NCI-H226 (cell line): ENCODE measurements around the gene COMMD7.
"Not testable (repeated sequence)": the region's sequence is repeated elsewhere in the genome, so short reads cannot be mapped to it uniquely, and the experiment has no call there.

Source experiments
- DNase-seq: peaks from one replicate; pipeline ENCODE4 v3.0.0-alpha.2; 2015

The COMMD7 gene

DNA sequence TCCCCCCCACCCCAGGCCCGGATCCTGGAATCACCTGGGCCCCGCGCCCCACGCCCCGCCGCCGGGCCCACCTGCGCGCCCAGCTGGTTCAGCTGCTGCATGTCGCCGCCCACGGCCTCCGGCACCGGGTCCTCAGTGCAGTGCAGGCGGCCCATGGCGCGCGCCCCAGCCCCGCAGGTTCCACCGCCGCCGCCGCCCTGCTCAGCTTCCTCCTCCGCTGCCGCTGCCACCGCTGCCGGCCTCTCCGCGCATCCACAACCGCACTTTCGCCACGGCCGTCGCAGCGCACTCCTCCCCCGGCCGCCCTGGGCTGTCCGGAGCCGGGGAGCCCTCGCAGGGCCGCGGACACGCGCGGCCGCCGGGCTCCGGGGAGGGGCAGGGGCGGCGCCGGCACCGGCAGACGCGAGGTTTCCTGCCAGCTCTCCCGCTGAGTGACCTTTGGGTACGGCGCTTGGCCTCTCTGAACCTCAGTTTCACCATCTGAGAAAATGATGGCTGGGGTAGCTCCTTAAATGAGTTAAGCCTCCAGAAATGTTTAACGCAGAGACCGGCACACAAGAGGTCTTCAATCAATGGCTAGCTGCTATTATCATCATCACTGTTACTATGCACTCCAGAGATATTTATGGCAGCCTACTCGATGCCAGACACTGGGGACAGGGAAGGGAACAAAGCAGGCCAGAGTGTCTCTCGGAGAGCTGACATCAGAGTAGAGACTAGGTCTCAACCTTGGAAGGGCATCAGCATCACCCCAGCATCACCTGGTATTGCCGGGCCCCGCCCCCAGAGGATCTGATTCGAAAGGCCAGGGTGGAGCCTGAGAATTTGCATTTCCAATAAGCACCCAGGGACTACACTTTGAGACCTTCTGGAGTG lies at the start of gene COMMD7:
Gene COMMD7, minus strand, starts transcription at position 231 of the 876 bp plus-strand sequence. Its CDS starts 76 bp downstream, at position 155.
- DNase-seq: peak; percentile 43

DNA sequence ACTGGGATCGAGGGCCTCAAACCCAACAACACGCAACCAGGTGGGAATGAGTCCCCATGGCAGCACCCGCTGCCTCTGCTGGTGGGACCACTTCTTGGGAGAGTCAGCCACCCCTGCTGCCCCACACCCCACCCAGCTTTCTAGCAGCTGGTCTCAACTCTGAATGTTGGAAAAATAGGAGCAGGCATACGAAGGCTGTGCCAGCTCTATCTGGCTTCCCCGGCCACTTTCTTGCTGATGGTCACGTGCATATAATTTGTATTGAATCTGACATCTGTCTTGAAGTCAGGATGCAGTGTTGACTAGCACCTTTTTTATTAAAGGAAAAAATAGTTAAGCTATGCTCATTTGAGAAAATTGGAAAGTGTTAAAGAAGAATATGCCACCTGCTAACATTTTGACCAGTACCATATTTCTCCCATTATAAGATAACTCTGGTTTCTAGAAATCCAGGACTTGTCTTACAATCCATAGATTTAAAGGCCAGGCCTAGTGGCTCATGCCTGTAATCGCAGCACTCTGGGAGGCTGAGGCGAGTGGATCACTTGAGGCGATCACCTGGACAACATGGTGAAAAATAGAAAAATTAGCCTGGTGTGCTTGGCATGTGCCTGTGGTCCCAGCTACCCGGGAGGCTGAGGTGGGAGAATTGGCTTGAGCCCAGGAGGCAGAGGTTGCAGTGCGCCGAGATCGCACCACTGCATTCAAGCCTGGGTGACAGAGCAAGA lies 49.6 kb upstream of the COMMD7 start:
- no peak for DNase-seq

DNA sequence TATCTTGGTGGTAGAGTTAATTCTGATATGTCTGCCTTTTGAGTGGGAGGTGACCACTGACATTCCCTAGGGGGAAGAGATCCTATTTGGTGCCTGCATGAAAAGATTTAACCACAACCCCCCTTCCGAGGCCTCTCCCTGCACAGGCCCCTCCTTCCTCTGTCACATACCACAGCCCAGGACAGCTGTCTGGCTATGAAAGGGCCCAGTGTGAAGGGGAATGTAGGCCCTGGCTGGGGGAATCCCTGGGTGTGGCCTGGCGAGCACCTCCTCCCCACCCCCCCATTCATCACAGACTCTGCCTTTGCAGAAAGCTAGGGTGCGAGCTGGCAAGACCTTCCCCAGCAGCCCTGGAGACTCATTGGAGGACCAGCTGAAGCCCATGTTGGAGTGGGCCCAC lies 49.0 kb upstream of the COMMD7 start:
- DNase-seq: peak; percentile 38

DNA sequence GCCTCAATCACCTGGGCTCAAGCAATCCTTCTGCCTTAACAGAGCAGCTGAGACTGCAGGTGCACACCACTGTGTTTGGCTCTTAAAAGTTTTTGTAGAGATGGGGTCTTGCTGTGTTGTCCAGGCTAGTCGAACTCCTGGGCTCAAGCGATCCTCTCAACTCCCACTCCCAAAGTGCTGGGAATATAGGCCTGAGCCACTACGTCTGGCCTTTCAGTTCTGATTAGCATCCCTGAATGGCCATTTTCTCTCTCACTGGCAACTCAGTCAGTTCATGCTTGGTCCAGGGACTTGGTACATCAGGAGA lies 47.4 kb upstream of the COMMD7 start:
- DNase-seq: no peak

DNA sequence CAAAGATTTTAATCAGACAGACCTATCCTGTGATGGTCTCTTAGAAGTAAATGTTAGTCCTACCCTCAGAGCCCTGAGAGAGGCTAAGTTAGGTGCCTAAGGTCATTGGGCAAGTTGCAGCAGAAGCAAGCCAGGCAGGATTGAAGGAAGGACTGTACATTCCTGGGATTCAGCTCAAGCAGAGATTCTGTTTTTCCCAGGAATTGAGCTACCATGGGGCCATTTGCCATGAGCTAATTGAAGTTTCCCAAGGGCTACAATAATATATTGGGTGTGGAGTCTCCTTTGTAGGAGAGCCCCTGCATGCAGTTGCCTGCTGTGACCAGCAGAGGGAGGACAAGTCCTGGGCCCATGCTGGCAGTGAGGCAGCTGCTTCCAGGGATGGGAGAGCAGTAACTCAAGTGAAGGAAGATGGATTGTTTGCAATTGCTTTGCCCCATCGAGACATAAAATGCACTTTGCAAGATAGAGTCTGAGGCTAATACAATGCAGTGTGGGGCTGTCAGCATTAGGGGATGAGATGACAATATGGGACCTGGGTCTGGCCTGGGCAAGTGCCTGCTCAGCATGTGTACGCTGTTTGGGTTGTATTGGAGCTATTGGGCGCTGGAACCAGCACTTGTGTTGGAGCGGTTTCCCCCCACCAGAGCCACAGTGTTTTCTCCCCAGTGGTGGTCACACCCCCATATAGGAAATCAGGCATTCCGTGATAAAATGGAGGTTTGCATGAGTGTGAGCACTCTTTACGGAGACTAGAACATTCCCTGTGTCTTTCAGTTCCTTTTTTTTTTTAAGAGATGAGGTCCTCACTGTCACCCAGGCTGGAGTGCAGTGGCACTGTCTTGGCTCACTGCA lies 46.9 kb upstream of the COMMD7 start:
- peak; percentile 49 for DNase-seq

DNA sequence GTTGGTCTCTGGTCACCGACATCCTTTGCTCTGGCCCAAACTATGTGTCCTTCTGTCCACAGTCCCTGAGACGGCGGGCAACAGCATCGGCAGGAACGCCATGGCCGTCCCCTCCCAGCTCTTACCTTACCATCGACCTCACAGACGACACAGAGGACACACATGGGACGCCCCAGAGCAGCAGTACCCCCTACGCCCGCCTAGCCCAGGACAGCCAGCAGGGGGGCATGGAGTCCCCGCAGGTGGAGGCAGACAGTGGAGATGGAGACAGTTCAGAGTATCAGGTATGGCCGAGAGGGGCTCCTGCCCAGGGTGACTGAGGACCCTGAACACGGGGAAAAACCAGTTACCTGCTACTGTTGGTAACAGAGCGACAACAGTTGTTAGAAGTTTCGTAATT lies 43.9 kb upstream of the COMMD7 start:
- no peak for DNase-seq

DNA sequence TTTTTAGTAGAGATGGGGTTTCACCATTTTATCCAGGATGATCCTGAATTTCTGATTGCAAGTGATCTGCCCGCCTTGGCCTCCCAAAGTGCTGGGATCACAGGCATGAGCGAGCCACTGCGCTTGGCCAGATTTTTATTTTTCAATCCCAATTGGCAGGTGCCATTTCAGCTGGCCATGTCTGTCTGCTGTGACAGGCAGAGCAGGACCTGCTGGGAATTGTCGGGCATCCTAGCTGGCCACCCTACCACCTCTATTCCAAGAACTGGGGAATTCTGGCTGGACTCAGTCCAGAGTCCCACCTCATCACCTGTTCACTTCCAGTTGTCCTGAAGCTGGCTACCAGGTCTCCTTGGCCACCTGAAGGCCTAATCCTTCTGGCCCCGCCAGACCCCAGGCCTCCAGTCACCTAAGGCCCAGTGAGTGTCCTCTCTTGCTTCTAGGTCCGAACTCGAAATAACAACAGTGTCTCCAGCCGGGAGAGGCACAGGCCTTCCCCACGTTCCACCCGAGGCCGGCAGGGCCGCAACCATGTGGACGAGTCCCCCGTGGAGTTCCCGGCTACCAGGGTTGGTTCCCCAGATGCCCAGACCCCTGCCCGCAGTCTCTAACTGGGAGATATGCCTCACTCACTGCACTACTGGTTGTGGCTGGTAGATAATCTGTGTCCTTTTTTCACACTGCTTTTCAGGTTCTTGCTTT lies 42.9 kb upstream of the COMMD7 start:
- no peak for DNase-seq

DNA sequence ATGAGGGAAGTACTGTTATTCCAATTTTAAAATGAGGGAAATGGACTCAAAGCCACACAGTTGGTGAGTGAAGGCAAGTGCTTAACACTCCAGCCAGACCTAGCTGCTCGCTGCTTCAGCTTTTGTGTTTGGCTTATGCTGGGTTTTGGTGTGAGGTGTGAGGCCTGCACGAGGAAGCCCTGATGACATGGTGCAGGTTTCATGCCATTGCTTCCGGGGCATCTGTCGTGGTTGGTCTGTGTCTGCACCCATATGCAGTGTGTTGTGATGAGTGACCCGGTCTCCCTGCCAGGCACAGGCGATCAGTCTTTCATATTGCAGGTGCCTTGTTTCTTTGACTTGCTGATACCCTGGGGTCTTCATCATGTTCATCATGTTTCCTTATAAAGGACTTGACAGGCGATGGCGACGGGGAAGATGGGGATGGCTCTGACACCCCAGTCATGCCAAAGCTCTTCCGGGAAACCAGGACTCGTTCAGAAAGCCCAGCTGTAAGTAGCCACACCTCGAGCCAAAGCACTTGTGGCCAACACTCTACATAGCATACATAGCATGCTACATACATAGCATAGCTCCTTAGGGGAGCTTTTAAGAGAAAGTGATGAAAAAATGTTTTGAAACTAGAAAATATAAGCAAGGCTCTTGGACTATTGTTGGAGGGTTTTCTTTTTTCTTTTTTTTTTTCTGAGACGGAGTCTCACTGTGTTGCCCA lies 41.3 kb upstream of the COMMD7 start:
- DNase-seq: no peak

DNA sequence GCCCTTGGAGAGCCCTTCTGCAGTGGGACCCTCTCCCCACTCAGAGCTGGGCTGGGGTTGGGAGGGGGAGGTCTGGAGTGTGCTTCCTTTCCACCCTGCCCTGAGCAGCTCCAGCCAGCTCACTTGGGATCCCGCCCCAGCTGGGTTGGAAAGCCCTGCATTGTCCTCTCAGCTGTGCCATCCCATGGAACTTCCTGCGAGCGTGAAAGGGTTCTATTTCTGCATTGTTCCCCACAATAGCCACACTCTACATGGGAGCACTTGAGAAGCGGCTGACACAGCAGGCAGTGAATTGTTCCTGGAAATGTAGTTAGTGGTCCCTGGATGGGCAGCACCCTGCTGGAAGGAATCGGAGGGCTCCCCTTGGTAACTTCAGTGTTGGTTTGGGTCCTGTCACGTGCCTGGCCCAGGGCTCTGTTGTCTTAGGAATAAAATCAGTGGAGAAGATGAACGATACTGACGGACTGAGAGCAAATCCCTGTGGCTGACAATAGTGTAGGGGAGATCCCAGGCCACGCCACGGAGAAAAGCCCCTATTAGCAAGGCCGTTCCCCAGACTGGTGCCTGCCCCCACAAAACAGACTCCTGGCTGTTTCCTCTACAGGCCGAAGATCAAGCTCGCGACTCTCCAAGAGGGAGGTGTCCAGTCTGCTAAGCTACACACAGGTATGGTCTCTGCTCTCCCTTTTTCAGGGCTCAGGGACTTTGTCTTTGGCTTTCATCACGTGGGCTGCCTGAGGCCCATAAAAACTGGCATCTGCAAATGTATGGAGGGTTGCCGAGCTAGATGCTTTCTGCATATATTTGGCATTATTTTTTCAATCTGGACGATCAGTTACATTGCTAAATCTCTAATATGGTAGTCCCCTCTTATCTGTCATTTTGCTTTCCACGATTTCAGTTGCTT lies 37.7 kb upstream of the COMMD7 start:
- DNase-seq: no peak

DNA sequence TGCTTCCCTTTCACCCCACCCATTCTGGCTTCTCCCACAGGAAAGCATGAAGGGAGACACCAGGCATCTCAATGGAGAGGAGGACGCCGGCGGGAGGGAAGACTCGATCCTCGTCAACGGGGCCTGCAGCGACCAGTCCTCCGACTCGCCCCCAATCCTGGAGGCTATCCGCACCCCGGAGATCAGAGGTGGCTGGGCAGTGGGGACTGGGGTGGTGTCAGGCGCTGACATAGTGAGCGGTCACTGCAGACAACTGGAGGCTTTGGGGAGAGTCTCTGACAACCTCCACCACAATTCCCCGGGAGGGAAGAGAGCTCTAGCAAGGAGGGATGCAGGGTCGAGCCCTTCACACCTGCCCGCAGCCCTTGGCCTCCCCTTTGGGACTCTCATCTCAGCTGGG lies 37.0 kb upstream of the COMMD7 start:
- no peak for DNase-seq

DNA sequence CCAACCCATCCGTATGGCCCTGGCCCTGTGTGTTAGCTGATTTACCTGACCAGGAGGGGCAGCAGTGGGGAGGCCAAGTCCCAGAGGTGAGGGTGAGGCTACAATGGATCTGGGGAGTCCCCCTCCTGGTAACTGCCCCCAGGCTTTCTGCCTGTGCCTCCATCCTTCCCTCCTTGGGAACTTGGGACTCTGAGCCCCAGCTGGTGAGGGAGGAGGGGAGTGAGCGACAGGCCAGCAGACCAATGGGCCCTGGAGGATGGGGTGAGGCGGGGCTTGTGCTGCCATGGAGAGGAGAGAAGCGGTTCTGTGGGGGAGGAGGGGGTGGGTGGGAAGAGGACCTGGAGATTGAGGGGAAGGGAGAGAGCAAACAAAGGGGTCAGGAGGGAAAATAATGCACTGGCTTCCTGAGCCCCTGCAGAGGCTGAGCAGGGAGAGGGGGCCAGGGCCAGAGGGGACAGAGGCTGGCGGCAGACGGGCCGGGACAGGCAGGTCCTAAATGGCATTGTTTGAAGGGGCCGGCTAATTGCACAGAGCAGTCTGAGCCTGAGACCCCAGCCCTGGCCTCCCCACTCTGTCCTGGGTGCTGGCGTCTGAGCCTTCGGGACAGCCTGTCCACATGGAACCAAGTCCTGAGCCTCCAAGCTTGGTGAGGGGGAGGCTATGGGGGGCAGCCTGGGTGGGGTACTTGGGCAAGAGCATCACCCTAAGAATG lies 36.4 kb upstream of the COMMD7 start:
- no peak for DNase-seq

DNA sequence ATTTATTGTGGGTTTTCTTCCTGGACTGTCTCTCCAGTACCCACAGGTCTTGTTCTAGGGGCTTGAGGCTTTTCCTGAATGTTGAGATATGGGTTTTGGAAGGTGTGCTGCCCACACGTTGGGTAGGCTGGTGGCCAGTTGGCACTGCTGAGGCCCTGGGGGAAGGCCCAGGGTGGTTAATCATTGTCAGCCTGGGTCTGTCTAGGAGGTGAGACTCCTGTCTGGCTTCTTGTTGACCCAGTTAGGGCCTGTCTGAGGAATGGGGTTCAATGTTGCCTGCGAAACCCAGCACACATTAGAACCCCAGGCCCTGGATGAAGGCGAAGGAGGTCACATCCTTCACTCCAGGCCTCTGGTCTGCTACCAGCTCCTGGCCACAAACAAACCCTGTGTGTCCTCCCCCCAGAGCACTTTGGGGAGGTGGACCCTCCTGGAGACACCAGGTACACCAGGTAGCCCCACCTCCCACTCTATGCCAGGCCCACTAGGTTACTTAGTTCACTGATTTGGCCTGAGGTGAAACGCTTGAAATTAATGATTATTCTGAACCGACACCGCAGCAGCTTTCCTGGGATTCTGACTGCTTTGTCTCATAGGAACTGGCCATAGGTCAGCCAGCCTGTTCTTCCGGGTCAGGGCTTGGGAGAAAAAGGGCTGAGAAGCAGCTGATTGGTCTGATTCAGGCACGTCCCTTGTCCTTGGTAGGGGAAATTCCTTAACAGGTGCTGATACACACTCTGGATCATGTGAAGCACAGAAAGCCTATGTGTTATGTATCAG lies 34.1 kb upstream of the COMMD7 start:
- DNase-seq: peak; percentile 57

DNA sequence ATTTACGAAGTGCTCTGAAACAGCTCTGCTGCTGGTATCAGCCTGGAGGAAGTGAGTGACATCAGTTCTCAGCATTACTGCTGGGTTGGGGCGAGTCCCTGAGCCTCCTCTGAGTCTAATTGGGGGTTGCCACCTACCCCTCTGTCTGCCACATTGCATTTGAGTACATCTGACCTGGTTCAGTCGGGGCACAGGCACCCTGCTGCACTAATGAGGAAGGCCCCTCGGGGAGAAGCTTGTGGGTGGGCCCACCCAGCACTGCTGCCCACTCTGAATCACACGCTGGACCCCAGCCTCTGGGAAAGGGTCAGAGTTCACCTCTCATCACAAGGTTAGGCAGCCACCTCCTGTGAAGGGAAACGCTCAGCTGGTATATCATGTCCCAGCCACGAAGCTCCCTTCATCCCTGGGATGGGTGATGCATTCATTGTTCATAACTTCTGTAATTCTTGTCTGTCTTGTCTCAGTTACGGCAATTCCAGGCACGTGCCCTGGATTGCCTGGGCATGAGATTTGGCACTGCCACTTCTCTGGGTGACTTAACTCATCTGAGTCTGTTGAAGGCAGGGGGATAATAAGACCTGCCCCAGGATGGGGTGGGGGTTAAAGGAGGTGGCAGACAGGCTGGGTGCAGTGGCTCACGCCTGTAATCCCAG lies 32.2 kb upstream of the COMMD7 start:
- no peak for DNase-seq

DNA sequence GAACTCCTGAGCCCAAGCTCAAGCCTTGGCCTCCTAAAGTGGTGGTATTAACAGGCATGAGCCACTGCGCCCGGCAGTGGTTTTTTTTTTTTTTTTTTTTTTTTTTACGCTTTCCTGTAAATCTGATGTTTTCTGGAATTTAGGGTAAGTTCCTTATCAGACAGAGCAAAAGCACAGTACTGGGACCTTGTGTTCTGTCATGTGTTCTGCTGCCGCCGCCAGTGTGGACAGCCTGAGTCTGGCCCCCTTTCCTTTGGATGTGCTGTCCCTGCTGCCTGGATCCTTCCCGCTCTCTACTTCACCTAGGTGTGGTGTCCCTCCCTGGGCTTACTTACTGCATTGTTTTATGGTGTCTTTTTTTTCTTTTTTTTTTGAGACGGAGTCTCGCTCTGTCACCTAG lies 30.6 kb upstream of the COMMD7 start:
- DNase-seq: no peak

DNA sequence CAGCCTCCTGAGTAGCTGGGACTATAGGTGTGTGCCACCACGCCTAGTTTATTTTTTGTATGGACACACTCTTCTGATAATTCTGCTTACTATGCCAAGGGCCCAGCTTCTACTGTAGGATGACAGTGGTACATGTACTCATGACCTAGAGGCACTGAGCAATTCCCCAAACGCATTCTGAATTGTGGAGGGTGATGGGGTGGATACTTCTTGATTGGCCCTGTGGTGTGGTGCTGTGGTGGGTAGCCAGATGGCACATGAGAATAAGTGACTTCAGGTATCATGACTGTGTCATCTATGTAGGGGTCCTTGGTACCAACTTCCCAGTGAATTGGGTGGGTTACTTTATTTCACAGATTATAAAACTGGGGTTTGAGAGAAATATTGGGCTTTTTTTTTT lies 30.0 kb upstream of the COMMD7 start:
- DNase-seq: no peak

DNA sequence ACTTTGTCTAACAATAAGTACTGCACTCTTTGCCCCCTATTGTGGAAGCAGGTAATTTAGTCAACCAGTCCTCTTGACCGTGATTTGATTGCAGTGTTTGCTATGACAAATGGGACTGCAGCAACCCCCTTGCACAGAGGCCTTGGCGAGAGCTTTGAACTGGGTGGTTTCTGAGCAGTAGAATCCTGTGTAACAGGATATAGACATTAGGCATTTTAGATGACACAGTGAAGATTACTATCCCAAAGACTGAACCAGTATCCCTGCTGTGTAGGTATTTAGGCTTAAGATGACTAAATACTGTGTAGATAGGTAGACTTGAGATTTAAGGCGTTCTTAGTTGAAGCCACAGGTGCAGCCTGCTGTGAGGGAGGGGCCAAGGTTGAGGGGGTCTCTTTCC lies 28.8 kb upstream of the COMMD7 start:
- DNase-seq: no peak

DNA sequence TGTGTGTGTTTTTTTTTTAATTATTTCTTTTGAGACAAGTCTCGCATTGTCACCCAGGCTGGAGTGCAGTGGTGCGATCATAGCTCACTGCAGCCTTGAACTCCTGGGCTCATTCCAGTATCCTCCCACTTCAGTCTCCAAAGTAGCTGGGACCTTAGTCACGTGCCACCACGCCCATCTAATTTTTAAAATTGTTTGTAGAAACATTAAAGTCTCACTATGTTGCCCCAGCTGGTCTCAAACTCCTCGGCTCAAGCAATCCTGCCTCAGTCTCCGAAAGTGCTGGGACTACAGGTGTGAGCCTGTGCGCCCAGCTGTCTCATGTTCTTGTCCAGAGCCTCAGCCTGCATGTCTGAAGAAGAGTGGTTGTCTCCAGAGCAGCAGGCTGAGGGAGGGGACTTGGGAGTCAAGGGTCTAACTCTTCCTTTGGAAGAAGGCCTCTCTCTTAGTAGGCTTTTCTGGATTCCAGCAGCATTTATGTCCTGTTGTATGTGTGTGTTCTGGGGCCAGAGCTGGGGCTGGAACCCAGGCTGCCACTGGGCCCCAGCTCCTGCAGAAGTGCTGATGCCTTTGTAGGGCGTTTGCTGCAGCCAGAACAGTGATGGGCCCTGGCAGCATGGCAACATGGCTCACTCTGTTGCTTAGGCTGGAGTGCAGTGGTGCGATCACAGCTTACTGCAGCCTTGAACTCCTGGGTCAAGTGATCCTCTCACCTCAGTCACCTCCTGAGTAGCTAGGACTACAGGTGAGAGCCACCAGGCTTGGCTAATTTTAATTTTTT lies 24.3 kb upstream of the COMMD7 start:
- DNase-seq: no peak

DNA sequence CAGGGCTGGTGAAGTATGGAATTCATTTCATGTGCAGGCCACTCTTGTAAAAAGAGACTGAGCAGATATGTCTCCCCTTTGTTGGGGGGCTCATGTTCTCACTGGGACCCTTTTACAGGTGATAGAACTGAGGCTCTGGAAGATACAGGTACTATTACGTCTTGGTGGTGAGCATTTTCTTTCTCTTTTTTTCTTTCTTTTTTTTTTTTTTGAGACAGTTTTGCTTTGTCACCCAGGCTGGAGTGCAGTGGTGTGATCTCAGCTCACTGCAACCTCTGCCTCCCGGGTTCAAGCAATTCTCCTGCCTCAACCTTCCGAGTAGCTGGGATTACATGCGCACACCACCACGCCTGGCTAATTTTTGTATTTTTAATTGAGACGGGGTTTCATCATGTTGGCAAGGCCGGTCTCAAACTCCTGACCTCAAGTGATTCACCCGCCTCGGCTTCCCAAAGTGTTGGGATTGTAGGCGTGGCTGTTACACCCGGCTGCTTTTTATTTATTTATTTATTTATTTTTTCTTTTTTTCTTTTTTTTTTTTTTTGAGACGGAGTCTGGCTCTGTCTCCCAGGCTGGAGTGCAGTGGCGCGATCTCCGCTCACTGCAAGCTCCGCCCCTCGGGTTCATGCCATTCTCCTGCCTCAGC lies 22.1 kb upstream of the COMMD7 start:
- not testable (repeated sequence) for DNase-seq
